Stimulated activated CD4-positive, alpha-beta T cell treated with anti-CD3 and anti-CD28 coated beads, Interleukin-4, amount 100 ng/mL, for 4 hours (primary cell): ENCODE results near the gene CCDC150.
A peak's percentile ranks its signal among the peaks of the same experiment; 100 is the strongest.
"Not testable (repeated sequence)": the region's sequence is repeated elsewhere in the genome, so short reads cannot be mapped to it uniquely, and the experiment has no call there.

Experiments used
- DNase-seq, 2 experiments: peaks; one replicate each; pipeline ENCODE4 v3.0.0-alpha.2; 2020

Gene CCDC150

GRCh38 chr2:196639180-196640030 is at the start of gene CCDC150:
Gene CCDC150 (plus strand): TSS chr2:196639715. CDS start chr2:196639767, 52 bp downstream.
- DNase-seq: peak; percentile 89 to 93

- DNase-seq: no peak
These were observed 49.2 kb upstream of the CCDC150 start for GRCh38 chr2:196590286-196590685.

- DNase-seq: no peak
These were observed 48.5 kb upstream of the CCDC150 start for GRCh38 chr2:196591004-196591403.

GRCh38 chr2:196591621-196592022 is 47.9 kb upstream of the CCDC150 start:
- DNase-seq: no peak

GRCh38 chr2:196592331-196592910 is 47.1 kb upstream of the CCDC150 start:
- DNase-seq: no peak

- peak in 1 of 2 experiments; percentile 3 for DNase-seq
These were observed 46.3 kb upstream of the CCDC150 start, which contains the start of gene HECW2 for GRCh38 chr2:196592911-196593881. Gene HECW2 (minus strand): TSS chr2:196593554.

GRCh38 chr2:196594158-196594557 is 45.4 kb upstream of the CCDC150 start:
- no peak for DNase-seq

GRCh38 chr2:196597531-196597930 is 42.0 kb upstream of the CCDC150 start:
- DNase-seq: no peak

GRCh38 chr2:196598412-196598811 is 41.1 kb upstream of the CCDC150 start:
- DNase-seq: no peak

- no peak for DNase-seq
These were observed 40.7 kb upstream of the CCDC150 start for GRCh38 chr2:196598846-196599245.

GRCh38 chr2:196601430-196602306 is 37.8 kb upstream of the CCDC150 start:
- no peak for DNase-seq

- DNase-seq: no peak
These were observed 35.3 kb upstream of the CCDC150 start for GRCh38 chr2:196604196-196604595.

- DNase-seq: no peak
These were observed 33.0 kb upstream of the CCDC150 start for GRCh38 chr2:196606516-196606915.

GRCh38 chr2:196607073-196607472 is 32.4 kb upstream of the CCDC150 start:
- no peak for DNase-seq

- DNase-seq: not testable (repeated sequence)
These were observed 31.6 kb upstream of the CCDC150 start for GRCh38 chr2:196607896-196608295.

- no peak for DNase-seq
These were observed 29.7 kb upstream of the CCDC150 start for GRCh38 chr2:196609806-196610205.

GRCh38 chr2:196610796-196611195 is 28.7 kb upstream of the CCDC150 start:
- no peak for DNase-seq

GRCh38 chr2:196613302-196613701 is 26.2 kb upstream of the CCDC150 start:
- DNase-seq: no peak

GRCh38 chr2:196617430-196617829 is 22.1 kb upstream of the CCDC150 start:
- DNase-seq: no peak

GRCh38 chr2:196618661-196619060 is 20.9 kb upstream of the CCDC150 start:
- no peak for DNase-seq

- no peak for DNase-seq
These were observed 9.0 kb upstream of the CCDC150 start for GRCh38 chr2:196630531-196630930.

- no peak for DNase-seq
These were observed 4.4 kb upstream of the CCDC150 start for GRCh38 chr2:196635156-196635555.
